HepG2 (cell line): ENCODE results near the gene SLC23A2. TPM values are rescaled to one million over a fixed set of nuclear protein-coding genes. Genes with fewer than 3 reads are reported as not detected.
A peak's percentile ranks its signal among the peaks of the same experiment; 100 is the strongest.

Source experiments
- CAMTA2 ChIP-seq: sonication (generic); formaldehyde crosslinking; IDR thresholded peaks from 2 replicates; pipeline ENCODE4 v1.4.0; 2020; ENCODE audit warnings: mild to moderate bottlenecking, missing genetic modification reagents, borderline replicate concordance
- CREM ChIP-seq, 2 experiments: sonication (generic) in 1 of 2; formaldehyde crosslinking in 1 of 2; IDR thresholded peaks; 2 replicates each; pipeline versions ENCODE4 v1.4.0 to v1.6.1; 2016 to 2020; ENCODE audit warnings: antibody characterized with exemption in 1 of 2, mild to moderate bottlenecking in 1 of 2, missing genetic modification reagents in 1 of 2
- EED ChIP-seq: sonication (generic); formaldehyde crosslinking; IDR thresholded peaks from 2 replicates; pipeline ENCODE4 v1.5.0; 2020; ENCODE audit warnings: mild to moderate bottlenecking, missing genetic modification reagents
- NR1H2 ChIP-seq: sonication (generic); formaldehyde crosslinking; IDR thresholded peaks from 2 replicates; pipeline ENCODE4 v1.8.1; 2022; ENCODE audit warnings: low read depth, missing genetic modification reagents, borderline replicate concordance
- PHF20 ChIP-seq: sonication (generic); formaldehyde crosslinking; IDR thresholded peaks from 2 replicates; pipeline ENCODE4 v1.5.0; 2020; ENCODE audit warnings: mild to moderate bottlenecking, missing genetic modification reagents
- PPARG ChIP-seq: conservative IDR thresholded peaks from 2 replicates; pipeline ENCODE4 v1.6.1; 2016; ENCODE audit warnings: missing biosample characterization, missing genetic modification reagents
- ZBTB3 ChIP-seq: sonication (generic); formaldehyde crosslinking; IDR thresholded peaks from 2 replicates; pipeline ENCODE4 v1.4.0; 2020; ENCODE audit warnings: low read depth, mild to moderate bottlenecking, moderate library complexity, missing genetic modification reagents, borderline replicate concordance
- ZFP36 ChIP-seq: fragments of 150-350 bp; IDR thresholded peaks from 2 replicates; pipeline ENCODE4 v1.6.1; 2018; ENCODE audit warnings: borderline replicate concordance, low read length, low read depth; ENCODE audit not compliant: partially characterized antibody
- ZFP82 ChIP-seq: sonication (generic); formaldehyde crosslinking; IDR thresholded peaks from 2 replicates; pipeline ENCODE4 v1.5.1; 2020; ENCODE audit warnings: mild to moderate bottlenecking, missing genetic modification reagents, borderline replicate concordance
- ZNF251 ChIP-seq: sonication (generic); formaldehyde crosslinking; IDR thresholded peaks from 2 replicates; pipeline ENCODE4 v1.9.0; 2021; ENCODE audit warnings: mild to moderate bottlenecking, missing genetic modification reagents
- ZNF44 ChIP-seq: sonication (generic); formaldehyde crosslinking; IDR thresholded peaks from 2 replicates; pipeline ENCODE4 v1.5.1; 2020; ENCODE audit warnings: mild to moderate bottlenecking, missing genetic modification reagents
- ZNF790 ChIP-seq: sonication (generic); formaldehyde crosslinking; IDR thresholded peaks from 2 replicates; pipeline ENCODE4 v1.8.0; 2022; ENCODE audit warnings: missing genetic modification reagents, mild to moderate bottlenecking, borderline replicate concordance
- polyA plus RNA-seq, 8 experiments: library from polyadenylated mRNA; depleted of rRNA in 3 of 8; stranded (reverse) in 7 of 8; unstranded in 1 of 8; fragments of >200 nt; fragmentation: Illumina TruSeq in 4 of 8; extraction: Trizol in 4 of 8; gene quantifications; 2 replicates each; pipeline versions ENCODE4 v1.2.1 to v1.2.3, GENCODE V29; 2011 to 2016; ENCODE audit warnings: low read depth in 4 of 8, missing spikeins in 1 of 8, mixed read lengths in 1 of 8; ENCODE audit not compliant: insufficient read depth in 1 of 8
- total RNA-seq, 5 experiments: library from RNA; depleted of rRNA; stranded (reverse); fragments of >200 nt; fragmentation: Illumina TruSeq; extraction: Trizol; gene quantifications; 2 replicates each; pipeline ENCODE4 v1.2.3, GENCODE V29; 2016; ENCODE audit warnings: low read depth in 1 of 5
- TF ChIP-seq, protein P1 (sequence below): sonication (generic); formaldehyde crosslinking; IDR thresholded peaks from 2 replicates; pipeline ENCODE4 v1.4.0; 2020; ENCODE audit warnings: missing genetic modification reagents, mild to moderate bottlenecking, borderline replicate concordance
- TF ChIP-seq, protein P2 (sequence below): IDR thresholded peaks from 2 replicates; pipeline ENCODE4 v1.6.1; 2018; ENCODE audit warnings: missing genetic modification reagents, mild to moderate bottlenecking, missing compliant biosample characterization
- TF ChIP-seq, protein P3 (sequence below): sonication (generic); formaldehyde crosslinking; IDR thresholded peaks from 2 replicates; pipeline ENCODE4 v1.5.0; 2020; ENCODE audit warnings: mild to moderate bottlenecking, missing genetic modification reagents, borderline replicate concordance
- TF ChIP-seq, protein P4 (sequence below): IDR thresholded peaks from 2 replicates; pipeline ENCODE4 v1.6.1; 2016; ENCODE audit warnings: low read depth, control low read depth
- TF ChIP-seq, protein P5 (sequence below): sonication (generic); formaldehyde crosslinking; IDR thresholded peaks from 2 replicates; pipeline ENCODE4 v1.4.0; 2020; ENCODE audit warnings: missing genetic modification reagents, borderline replicate concordance
- TF ChIP-seq, protein P6 (sequence below): sonication (generic); formaldehyde crosslinking; IDR thresholded peaks from 2 replicates; pipeline ENCODE4 v1.5.0; 2020; ENCODE audit warnings: missing genetic modification reagents

Gene SLC23A2
- total and polyA plus RNA-seq, 2 of the 13 experiments (the other 11 are each of a cell fraction or from before 2014, with no cell fraction given): 42.2 to 51.2 TPM

DNA sequence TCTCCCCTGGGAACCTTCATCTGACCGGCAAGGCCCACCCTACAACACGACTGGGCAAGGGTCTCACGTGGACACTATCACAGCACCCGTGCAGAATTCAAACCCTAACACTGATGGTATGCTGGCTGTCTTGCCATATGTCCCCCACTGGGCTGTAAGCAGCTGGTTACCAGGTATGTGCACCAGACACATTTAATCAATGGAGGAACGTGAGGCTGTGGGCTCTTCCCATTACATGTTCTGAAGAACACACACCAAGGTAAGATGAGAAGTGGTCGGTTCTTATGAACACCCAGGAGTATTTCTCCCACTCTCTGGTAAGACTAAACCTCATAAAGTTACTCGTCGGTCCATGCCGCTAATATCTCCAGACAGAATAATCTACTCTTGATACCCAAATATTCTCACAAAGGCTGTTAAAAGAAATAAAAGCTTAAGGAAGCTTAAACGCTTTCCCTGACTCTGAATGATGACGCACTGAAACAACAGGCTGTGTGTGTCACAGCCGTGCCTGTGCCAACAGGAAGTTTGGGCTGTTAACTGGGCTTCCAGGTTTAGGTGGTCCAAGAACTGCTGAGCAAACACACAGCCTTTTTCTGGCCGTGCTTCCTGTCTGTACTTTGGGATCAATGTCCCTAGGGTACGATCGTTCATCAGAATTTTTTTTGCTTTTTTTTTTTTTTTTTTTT is 75.3 kb downstream of the SLC23A2 start (continued):
- TF ChIP-seq, protein P1, sequence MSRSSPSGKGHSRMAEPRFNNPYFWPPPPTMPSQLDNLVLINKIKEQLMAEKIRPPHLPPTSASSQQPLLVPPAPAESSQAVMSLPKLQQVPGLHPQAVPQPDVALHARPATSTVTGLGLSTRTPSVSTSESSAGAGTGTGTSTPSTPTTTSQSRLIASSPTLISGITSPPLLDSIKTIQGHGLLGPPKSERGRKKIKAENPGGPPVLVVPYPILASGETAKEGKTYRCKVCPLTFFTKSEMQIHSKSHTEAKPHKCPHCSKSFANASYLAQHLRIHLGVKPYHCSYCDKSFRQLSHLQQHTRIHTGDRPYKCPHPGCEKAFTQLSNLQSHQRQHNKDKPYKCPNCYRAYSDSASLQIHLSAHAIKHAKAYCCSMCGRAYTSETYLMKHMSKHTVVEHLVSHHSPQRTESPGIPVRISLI (CRISPR knock-in tag): peak; percentile 71; the same call in 1 of the 2 replicates
- TF ChIP-seq ZFP36 (no peak), ZBTB3 (CRISPR knock-in tag) (no peak), ZNF251 (no peak), PHF20 (CRISPR knock-in tag) (peak; percentile 40; the same call in 1 of the 2 replicates), CREM (IDR thresholded peaks at IDR 0.05) (0 out of 2 replicates have a peak, but pooled peaks have one; percentile 13), CREM (CRISPR knock-in tag; IDR thresholded peaks at IDR 0.05) (no peak), PPARG (no peak; the same call in 1 of the 2 replicates), NR1H2 (CRISPR knock-in tag) (no peak), ZNF790 (CRISPR knock-in tag) (no peak), CAMTA2 (CRISPR knock-in tag) (no peak), EED (no peak), ZNF44 (CRISPR knock-in tag) (no peak), ZFP82 (CRISPR knock-in tag) (no peak)
- TF ChIP-seq, protein P2, sequence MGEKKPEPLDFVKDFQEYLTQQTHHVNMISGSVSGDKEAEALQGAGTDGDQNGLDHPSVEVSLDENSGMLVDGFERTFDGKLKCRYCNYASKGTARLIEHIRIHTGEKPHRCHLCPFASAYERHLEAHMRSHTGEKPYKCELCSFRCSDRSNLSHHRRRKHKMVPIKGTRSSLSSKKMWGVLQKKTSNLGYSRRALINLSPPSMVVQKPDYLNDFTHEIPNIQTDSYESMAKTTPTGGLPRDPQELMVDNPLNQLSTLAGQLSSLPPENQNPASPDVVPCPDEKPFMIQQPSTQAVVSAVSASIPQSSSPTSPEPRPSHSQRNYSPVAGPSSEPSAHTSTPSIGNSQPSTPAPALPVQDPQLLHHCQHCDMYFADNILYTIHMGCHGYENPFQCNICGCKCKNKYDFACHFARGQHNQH (CRISPR knock-in tag): 0 out of 2 replicates have a peak, but pooled peaks have one; percentile 45
- TF ChIP-seq, protein P3, sequence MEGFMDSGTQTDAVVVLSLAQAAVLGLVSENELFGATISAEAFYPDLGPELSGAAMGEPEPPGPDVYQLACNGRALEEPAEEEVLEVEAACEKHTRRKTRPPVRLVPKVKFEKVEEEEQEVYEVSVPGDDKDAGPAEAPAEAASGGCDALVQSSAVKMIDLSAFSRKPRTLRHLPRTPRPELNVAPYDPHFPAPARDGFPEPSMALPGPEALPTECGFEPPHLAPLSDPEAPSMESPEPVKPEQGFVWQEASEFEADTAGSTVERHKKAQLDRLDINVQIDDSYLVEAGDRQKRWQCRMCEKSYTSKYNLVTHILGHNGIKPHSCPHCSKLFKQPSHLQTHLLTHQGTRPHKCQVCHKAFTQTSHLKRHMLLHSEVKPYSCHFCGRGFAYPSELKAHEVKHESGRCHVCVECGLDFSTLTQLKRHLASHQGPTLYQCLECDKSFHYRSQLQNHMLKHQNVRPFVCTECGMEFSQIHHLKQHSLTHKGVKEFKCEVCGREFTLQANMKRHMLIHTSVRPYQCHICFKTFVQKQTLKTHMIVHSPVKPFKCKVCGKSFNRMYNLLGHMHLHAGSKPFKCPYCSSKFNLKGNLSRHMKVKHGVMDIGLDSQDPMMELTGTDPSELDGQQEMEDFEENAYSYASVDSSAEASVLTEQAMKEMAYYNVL: no peak
- TF ChIP-seq, protein P4, sequence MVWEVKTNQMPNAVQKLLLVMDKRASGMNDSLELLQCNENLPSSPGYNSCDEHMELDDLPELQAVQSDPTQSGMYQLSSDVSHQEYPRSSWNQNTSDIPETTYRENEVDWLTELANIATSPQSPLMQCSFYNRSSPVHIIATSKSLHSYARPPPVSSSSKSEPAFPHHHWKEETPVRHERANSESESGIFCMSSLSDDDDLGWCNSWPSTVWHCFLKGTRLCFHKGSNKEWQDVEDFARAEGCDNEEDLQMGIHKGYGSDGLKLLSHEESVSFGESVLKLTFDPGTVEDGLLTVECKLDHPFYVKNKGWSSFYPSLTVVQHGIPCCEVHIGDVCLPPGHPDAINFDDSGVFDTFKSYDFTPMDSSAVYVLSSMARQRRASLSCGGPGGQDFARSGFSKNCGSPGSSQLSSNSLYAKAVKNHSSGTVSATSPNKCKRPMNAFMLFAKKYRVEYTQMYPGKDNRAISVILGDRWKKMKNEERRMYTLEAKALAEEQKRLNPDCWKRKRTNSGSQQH (CRISPR knock-in tag): no peak
- TF ChIP-seq, protein P5, sequence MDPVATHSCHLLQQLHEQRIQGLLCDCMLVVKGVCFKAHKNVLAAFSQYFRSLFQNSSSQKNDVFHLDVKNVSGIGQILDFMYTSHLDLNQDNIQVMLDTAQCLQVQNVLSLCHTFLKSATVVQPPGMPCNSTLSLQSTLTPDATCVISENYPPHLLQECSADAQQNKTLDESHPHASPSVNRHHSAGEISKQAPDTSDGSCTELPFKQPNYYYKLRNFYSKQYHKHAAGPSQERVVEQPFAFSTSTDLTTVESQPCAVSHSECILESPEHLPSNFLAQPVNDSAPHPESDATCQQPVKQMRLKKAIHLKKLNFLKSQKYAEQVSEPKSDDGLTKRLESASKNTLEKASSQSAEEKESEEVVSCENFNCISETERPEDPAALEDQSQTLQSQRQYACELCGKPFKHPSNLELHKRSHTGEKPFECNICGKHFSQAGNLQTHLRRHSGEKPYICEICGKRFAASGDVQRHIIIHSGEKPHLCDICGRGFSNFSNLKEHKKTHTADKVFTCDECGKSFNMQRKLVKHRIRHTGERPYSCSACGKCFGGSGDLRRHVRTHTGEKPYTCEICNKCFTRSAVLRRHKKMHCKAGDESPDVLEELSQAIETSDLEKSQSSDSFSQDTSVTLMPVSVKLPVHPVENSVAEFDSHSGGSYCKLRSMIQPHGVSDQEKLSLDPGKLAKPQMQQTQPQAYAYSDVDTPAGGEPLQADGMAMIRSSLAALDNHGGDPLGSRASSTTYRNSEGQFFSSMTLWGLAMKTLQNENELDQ: no peak
- TF ChIP-seq, protein P6, sequence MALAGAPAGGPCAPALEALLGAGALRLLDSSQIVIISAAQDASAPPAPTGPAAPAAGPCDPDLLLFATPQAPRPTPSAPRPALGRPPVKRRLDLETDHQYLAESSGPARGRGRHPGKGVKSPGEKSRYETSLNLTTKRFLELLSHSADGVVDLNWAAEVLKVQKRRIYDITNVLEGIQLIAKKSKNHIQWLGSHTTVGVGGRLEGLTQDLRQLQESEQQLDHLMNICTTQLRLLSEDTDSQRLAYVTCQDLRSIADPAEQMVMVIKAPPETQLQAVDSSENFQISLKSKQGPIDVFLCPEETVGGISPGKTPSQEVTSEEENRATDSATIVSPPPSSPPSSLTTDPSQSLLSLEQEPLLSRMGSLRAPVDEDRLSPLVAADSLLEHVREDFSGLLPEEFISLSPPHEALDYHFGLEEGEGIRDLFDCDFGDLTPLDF (CRISPR knock-in tag): no peak
